Suprapubic skin (tissue), 4 donors: Measurements from ENCODE around the gene TBC1D13.

Experiments used
- EP300 ChIP-seq: sonication (generic); formaldehyde crosslinking; IDR thresholded peaks from one replicate; pipeline ENCODE4 v1.6.1; 2017; ENCODE audit warnings: antibody characterized with exemption
- POLR2A ChIP-seq, 2 donors: fragments of 450-650 bp; IDR thresholded peaks; one replicate each; pipeline ENCODE4 v1.6.1; 2017; ENCODE audit warnings: antibody characterized with exemption in 2 of 2, mild to moderate bottlenecking in 2 of 2, moderate library complexity in 2 of 2
- POLR2AphosphoS5 ChIP-seq, 3 donors: sonication (generic); formaldehyde crosslinking; IDR thresholded peaks; one replicate each; pipeline ENCODE4 v1.6.1; 2017; ENCODE audit warnings: antibody characterized with exemption in 3 of 3
- TF ChIP-seq, protein P1 (sequence below), 2 donors: fragments of 200-600 bp in 1 of 2; fragments of 450-650 bp in 1 of 2; sonication (generic) in 1 of 2; IDR thresholded peaks; one replicate each; pipeline ENCODE4 v1.5.1; 2016 to 2019; ENCODE audit warnings: antibody characterized with exemption in 2 of 2, mild to moderate bottlenecking in 1 of 2, moderate library complexity in 1 of 2

DNA sequence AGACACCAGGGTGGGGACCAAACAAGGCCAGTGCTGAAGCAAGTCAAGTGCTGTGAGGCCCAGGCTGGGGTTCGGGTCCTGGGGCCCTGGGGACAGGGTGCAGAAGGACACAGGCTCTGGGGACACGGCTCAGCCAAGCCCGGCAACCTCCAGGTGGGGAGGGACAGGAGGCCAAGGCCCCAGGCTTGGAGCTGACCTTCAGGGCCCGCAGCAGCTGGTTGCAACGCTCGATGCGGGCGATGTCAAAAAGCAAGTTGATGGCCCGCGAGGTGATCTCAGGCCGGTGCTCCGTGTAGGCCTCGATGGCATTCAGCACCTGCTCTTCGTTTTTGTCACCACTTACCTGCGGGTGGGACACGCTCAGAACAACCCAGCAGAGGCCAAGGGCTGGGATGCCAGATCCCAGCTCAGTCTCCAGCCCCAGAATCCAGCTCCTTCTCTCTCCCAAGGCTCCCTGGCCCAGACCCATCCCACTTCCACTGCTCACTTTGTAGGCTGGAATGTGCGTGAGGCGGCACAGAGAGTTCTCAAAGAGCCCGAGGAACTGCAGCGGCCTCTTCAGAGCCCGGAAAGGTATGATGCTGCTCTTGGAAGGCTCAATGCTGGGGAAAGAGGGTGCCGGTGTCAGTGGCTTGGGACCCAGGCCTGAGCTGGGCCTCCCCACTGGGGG is 36.0 kb upstream of the TBC1D13 start:
- TF ChIP-seq, protein P1, sequence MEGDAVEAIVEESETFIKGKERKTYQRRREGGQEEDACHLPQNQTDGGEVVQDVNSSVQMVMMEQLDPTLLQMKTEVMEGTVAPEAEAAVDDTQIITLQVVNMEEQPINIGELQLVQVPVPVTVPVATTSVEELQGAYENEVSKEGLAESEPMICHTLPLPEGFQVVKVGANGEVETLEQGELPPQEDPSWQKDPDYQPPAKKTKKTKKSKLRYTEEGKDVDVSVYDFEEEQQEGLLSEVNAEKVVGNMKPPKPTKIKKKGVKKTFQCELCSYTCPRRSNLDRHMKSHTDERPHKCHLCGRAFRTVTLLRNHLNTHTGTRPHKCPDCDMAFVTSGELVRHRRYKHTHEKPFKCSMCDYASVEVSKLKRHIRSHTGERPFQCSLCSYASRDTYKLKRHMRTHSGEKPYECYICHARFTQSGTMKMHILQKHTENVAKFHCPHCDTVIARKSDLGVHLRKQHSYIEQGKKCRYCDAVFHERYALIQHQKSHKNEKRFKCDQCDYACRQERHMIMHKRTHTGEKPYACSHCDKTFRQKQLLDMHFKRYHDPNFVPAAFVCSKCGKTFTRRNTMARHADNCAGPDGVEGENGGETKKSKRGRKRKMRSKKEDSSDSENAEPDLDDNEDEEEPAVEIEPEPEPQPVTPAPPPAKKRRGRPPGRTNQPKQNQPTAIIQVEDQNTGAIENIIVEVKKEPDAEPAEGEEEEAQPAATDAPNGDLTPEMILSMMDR (IDR thresholded peaks at IDR 0.05): no peak
- TF ChIP-seq EP300 (no peak), POLR2A (IDR thresholded peaks at IDR 0.05) (no peak), POLR2AphosphoS5 (IDR thresholded peaks at IDR 0.05) (no peak)
